22Rv1 (cell line): ENCODE measurements around the gene ZNF106.

ENCODE experiments used
- ZFX ChIP-seq: fragments of 450-650 bp; IDR thresholded peaks from 2 replicates; pipeline ENCODE4 v1.6.1; 2017; ENCODE audit warnings: antibody characterized with exemption, borderline replicate concordance
- TF ChIP-seq, protein P1 (sequence below): fragments of 450-650 bp; IDR thresholded peaks from 2 replicates; pipeline ENCODE4 v1.5.1; 2017; ENCODE audit warnings: mild to moderate bottlenecking

DNA sequence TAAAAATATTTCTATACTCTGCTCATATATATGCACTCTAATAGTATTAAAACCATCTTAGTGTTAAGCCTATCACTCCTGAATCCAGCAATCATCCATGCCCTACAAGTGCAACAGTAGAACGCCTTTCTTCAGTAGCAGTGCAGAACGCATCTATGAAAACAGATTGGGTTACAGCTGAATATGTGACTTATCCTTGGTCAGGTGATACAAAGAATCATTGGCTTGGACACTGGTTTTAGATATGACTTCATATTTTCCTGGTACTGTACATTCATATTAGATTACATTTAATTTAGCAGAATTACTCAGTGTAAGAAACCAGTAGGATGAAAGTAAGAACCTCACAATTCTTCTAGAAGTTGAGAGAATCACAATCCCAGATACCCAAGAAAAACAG lies 43.3 kb downstream of the ZNF106 start:
- TF ChIP-seq, protein P1, sequence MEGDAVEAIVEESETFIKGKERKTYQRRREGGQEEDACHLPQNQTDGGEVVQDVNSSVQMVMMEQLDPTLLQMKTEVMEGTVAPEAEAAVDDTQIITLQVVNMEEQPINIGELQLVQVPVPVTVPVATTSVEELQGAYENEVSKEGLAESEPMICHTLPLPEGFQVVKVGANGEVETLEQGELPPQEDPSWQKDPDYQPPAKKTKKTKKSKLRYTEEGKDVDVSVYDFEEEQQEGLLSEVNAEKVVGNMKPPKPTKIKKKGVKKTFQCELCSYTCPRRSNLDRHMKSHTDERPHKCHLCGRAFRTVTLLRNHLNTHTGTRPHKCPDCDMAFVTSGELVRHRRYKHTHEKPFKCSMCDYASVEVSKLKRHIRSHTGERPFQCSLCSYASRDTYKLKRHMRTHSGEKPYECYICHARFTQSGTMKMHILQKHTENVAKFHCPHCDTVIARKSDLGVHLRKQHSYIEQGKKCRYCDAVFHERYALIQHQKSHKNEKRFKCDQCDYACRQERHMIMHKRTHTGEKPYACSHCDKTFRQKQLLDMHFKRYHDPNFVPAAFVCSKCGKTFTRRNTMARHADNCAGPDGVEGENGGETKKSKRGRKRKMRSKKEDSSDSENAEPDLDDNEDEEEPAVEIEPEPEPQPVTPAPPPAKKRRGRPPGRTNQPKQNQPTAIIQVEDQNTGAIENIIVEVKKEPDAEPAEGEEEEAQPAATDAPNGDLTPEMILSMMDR: no peak
- TF ChIP-seq ZFX: no peak
